BLaER1 treated with 17β-estradiol and CSF1 and Interleukin-3, amounts not matched to agents 10 nM and 100 nM (cell line): Measurements from ENCODE around the gene CMSS1.
A peak's percentile ranks its signal among the peaks of the same experiment; 100 is the strongest.

Experiments used
- H3K27ac ChIP-seq, 11 experiments: shearing (Covaris generic); formaldehyde crosslinking; 2 replicates each; pipeline ENCODE4 v1.8.1; 2022
- H3K27me3 ChIP-seq, 11 experiments: shearing (Covaris generic); formaldehyde crosslinking; 2 replicates each; pipeline ENCODE4 v1.8.1; 2022
- H3K36me3 ChIP-seq, 11 experiments: shearing (Covaris generic); formaldehyde crosslinking; 2 replicates each; pipeline ENCODE4 v1.8.1; 2022
- H3K4me1 ChIP-seq, 10 experiments: shearing (Covaris generic); formaldehyde crosslinking; 2 replicates each; pipeline ENCODE4 v1.8.1; 2022
- H3K4me2 ChIP-seq, 11 experiments: shearing (Covaris generic); formaldehyde crosslinking; 2 replicates each; pipeline ENCODE4 v1.8.1; 2022
- H3K4me3 ChIP-seq, 10 experiments: shearing (Covaris generic); formaldehyde crosslinking; 2 replicates each; pipeline ENCODE4 v1.8.1; 2022
- H3K9ac ChIP-seq, 11 experiments: shearing (Covaris generic); formaldehyde crosslinking; 2 replicates each; pipeline ENCODE4 v1.8.1; 2022
- H3K9me3 ChIP-seq, 11 experiments: shearing (Covaris generic); formaldehyde crosslinking; replicated peaks in 1 of 11; 2 replicates each; pipeline ENCODE4 v1.8.1; 2022
- H4K20me1 ChIP-seq, 11 experiments: shearing (Covaris generic); formaldehyde crosslinking; 2 replicates each; pipeline ENCODE4 v1.8.1; 2022
- Cebpa-rat ChIP-seq, 11 experiments: shearing (Covaris generic); IDR thresholded peaks; 2 replicates each; pipeline ENCODE4 v1.8.1; 2022

The CMSS1 gene

GRCh38 chr3:99928771-99929744, 111.4 kb downstream of the CMSS1 start:
- peaks cover 0 to 7% (median 3%) of the 10 kb centered on the region in 11 experiments; a peak in 3 of 22 replicates for H3K9me3 ChIP-seq
- TF ChIP-seq Cebpa-rat (IDR thresholded peaks at IDR 0.05): no peak
- no peaks in the 10 kb centered on the region for H3K4me1 ChIP-seq
- peaks cover 0 to 15% (median 8%) of the 10 kb centered on the region in 11 experiments; a peak in 12 of 22 replicates for H3K36me3 ChIP-seq
- H4K20me1 ChIP-seq: peaks cover 0 to 54% (median 0%) of the 10 kb centered on the region in 11 experiments; a peak in 5 of 22 replicates
- no peak overlapping the region for H3K27ac ChIP-seq
- no peak overlapping the region for H3K9ac ChIP-seq
- H3K27me3 ChIP-seq: no peaks in the 10 kb centered on the region
- H3K4me3 ChIP-seq: no peak overlapping the region
- H3K4me2 ChIP-seq: no peak overlapping the region

- H4K20me1 ChIP-seq: peaks cover 0 to 54% (median 0%) of the 10 kb centered on the region in 11 experiments; a peak in 5 of 22 replicates
- H3K4me2 ChIP-seq: no peak overlapping the region
- H3K27ac ChIP-seq: no peak overlapping the region
- H3K4me3 ChIP-seq: no peak overlapping the region
- H3K27me3 ChIP-seq: no peaks in the 10 kb centered on the region
- peaks cover 0 to 17% (median 8%) of the 10 kb centered on the region in 11 experiments; a peak in 12 of 22 replicates for H3K36me3 ChIP-seq
- no peak overlapping the region for H3K9ac ChIP-seq
- no peak for TF ChIP-seq Cebpa-rat (IDR thresholded peaks at IDR 0.05)
- H3K4me1 ChIP-seq: no peaks in the 10 kb centered on the region
- no peaks in the 10 kb centered on the region; a peak in 1 of 22 replicates for H3K9me3 ChIP-seq
These were observed 112.1 kb downstream of the CMSS1 start for GRCh38 chr3:99929745-99930139.

GRCh38 chr3:99931059-99931458, 113.4 kb downstream of the CMSS1 start:
- Histone ChIP-seq H3K27me3 (no peaks in the 10 kb centered on the region), H3K36me3 (peaks cover 0 to 17% (median 8%) of the 10 kb centered on the region in 11 experiments; a peak in 12 of 22 replicates), H3K27ac (no peak overlapping the region), H3K9ac (no peak overlapping the region), H3K4me2 (no peak overlapping the region), H3K4me1 (no peaks in the 10 kb centered on the region), H3K4me3 (no peak overlapping the region), H3K9me3 (no peaks in the 10 kb centered on the region; a peak in 2 of 22 replicates), H4K20me1 (peaks cover 0 to 47% (median 0%) of the 10 kb centered on the region in 11 experiments; a peak in 5 of 22 replicates)
- TF ChIP-seq Cebpa-rat (IDR thresholded peaks at IDR 0.05): no peak

GRCh38 chr3:99933971-99934750, 116.5 kb downstream of the CMSS1 start:
- H3K27me3 ChIP-seq: no peaks in the 10 kb centered on the region
- H3K4me3 ChIP-seq: no peak overlapping the region
- no peak overlapping the region for H3K9ac ChIP-seq
- H4K20me1 ChIP-seq: peaks cover 0 to 39% (median 0%) of the 10 kb centered on the region in 11 experiments; a peak in 6 of 22 replicates
- H3K9me3 ChIP-seq: no peaks in the 10 kb centered on the region; a peak in 2 of 22 replicates
- peaks cover 15 to 20% (median 19%) of the 10 kb centered on the region in 10 experiments for H3K4me1 ChIP-seq
- peaks cover 0 to 17% (median 8%) of the 10 kb centered on the region in 11 experiments; a peak in 12 of 22 replicates for H3K36me3 ChIP-seq
- TF ChIP-seq Cebpa-rat (IDR thresholded peaks at IDR 0.05): no peak
- H3K4me2 ChIP-seq: no peak overlapping the region
- H3K27ac ChIP-seq: no peak overlapping the region

- TF ChIP-seq Cebpa-rat (IDR thresholded peaks at IDR 0.05): no peak
- Histone ChIP-seq H4K20me1 (peaks cover 0 to 38% (median 0%) of the 10 kb centered on the region in 11 experiments; a peak in 6 of 22 replicates), H3K4me1 (peaks cover 15 to 25% (median 20%) of the 10 kb centered on the region in 10 experiments), H3K27ac (no peak overlapping the region), H3K36me3 (peaks cover 0 to 17% (median 8%) of the 10 kb centered on the region in 11 experiments; a peak in 12 of 22 replicates), H3K27me3 (no peaks in the 10 kb centered on the region), H3K4me3 (no peak overlapping the region), H3K9ac (no peak overlapping the region), H3K4me2 (no peak overlapping the region), H3K9me3 (no peaks in the 10 kb centered on the region; a peak in 2 of 22 replicates)
These were observed 117.5 kb downstream of the CMSS1 start for GRCh38 chr3:99934975-99935797.

GRCh38 chr3:99938270-99938911, 120.7 kb downstream of the CMSS1 start:
- TF ChIP-seq Cebpa-rat (IDR thresholded peaks at IDR 0.05): no peak
- Histone ChIP-seq H3K27ac (no peak overlapping the region), H3K36me3 (peaks cover 0 to 8% (median 0%) of the 10 kb centered on the region in 11 experiments; a peak in 1 of 22 replicates), H3K27me3 (no peaks in the 10 kb centered on the region), H4K20me1 (peaks cover 0 to 35% (median 0%) of the 10 kb centered on the region in 11 experiments; a peak in 4 of 22 replicates), H3K9me3 (no peaks in the 10 kb centered on the region; a peak in 1 of 22 replicates), H3K4me3 (no peak overlapping the region), H3K4me1 (peaks cover 15 to 25% (median 20%) of the 10 kb centered on the region in 10 experiments), H3K4me2 (peak overlapping the region in 10 of 11 experiments; percentile 29 to 76 (median 49); a peak in 19 of 22 replicates), H3K9ac (no peak overlapping the region)

GRCh38 chr3:99939876-99940275, 122.2 kb downstream of the CMSS1 start:
- Histone ChIP-seq H3K36me3 (no peaks in the 10 kb centered on the region), H3K4me2 (no peak overlapping the region), H3K4me3 (no peak overlapping the region), H3K27ac (no peak overlapping the region), H3K4me1 (peaks cover 15 to 25% (median 20%) of the 10 kb centered on the region in 10 experiments), H3K9ac (no peak overlapping the region), H4K20me1 (peaks cover 0 to 43% (median 0%) of the 10 kb centered on the region in 11 experiments; a peak in 4 of 22 replicates), H3K27me3 (no peaks in the 10 kb centered on the region), H3K9me3 (no peaks in the 10 kb centered on the region; a peak in 1 of 22 replicates)
- TF ChIP-seq Cebpa-rat (IDR thresholded peaks at IDR 0.05): no peak

- Histone ChIP-seq H3K9me3 (no peaks in the 10 kb centered on the region; a peak in 1 of 22 replicates), H3K4me2 (no peak overlapping the region), H3K9ac (no peak overlapping the region), H3K4me1 (peaks cover 15 to 25% (median 20%) of the 10 kb centered on the region in 10 experiments), H4K20me1 (peaks cover 0 to 48% (median 0%) of the 10 kb centered on the region in 11 experiments; a peak in 4 of 22 replicates), H3K27me3 (no peaks in the 10 kb centered on the region), H3K36me3 (no peaks in the 10 kb centered on the region), H3K27ac (no peak overlapping the region), H3K4me3 (no peak overlapping the region)
- TF ChIP-seq Cebpa-rat (IDR thresholded peaks at IDR 0.05): no peak
These were observed 122.7 kb downstream of the CMSS1 start for GRCh38 chr3:99940350-99940749.
